Right atrium auricular region (tissue), 2 donors: ENCODE measurements around the gene C5orf15. TPM values are rescaled to one million over a fixed set of nuclear protein-coding genes. Genes with fewer than 3 reads are reported as not detected.

Experiments
- DNase-seq: peaks from one replicate; pipeline ENCODE4 v3.0.0-alpha.2; 2019; ENCODE audit warnings: low spot score
- H3K27ac ChIP-seq, 2 donors: fragments of 200-600 bp; sonication (generic); 1 replicate in 1 of 2; 2 replicates in 1 of 2; pipeline ENCODE4 v1.5.1; 2016 to 2019
- H3K27me3 ChIP-seq, 2 donors: fragments of 200-600 bp; sonication (generic); one replicate each; pipeline versions ENCODE4 v1.5.1 to v1.6.0; 2017 to 2019
- H3K36me3 ChIP-seq: fragments of 200-600 bp; sonication (generic); one replicate; pipeline ENCODE4 v1.5.1; 2016
- H3K4me1 ChIP-seq, 2 donors: fragments of 200-600 bp; sonication (generic); one replicate each; pipeline versions ENCODE4 v1.5.1 to v1.6.0; 2017 to 2019
- H3K4me3 ChIP-seq, 2 donors: fragments of 200-600 bp; sonication (generic); 1 replicate in 1 of 2; 2 replicates in 1 of 2; pipeline ENCODE4 v1.5.1; 2017 to 2019; ENCODE audit warnings: mild to moderate bottlenecking in 1 of 2, moderate library complexity in 1 of 2
- H3K9me3 ChIP-seq, 2 donors: fragments of 200-600 bp; sonication (generic); one replicate each; pipeline ENCODE4 v1.5.1; 2019
- total RNA-seq, 2 donors: library from RNA; depleted of rRNA; stranded (reverse); fragments of >200 nt; gene quantifications; one replicate each; pipeline ENCODE4 v1.1.0, GENCODE V29; 2016
- TF ChIP-seq, protein P1 (sequence below), 2 donors: fragments of 200-600 bp; sonication (generic); IDR thresholded peaks; one replicate each; pipeline ENCODE4 v1.5.1; 2019; ENCODE audit warnings: antibody characterized with exemption in 2 of 2

C5orf15 gene
- total RNA-seq, 2 donors from 2014 or later: 32.6 to 59.8 TPM

DNA sequence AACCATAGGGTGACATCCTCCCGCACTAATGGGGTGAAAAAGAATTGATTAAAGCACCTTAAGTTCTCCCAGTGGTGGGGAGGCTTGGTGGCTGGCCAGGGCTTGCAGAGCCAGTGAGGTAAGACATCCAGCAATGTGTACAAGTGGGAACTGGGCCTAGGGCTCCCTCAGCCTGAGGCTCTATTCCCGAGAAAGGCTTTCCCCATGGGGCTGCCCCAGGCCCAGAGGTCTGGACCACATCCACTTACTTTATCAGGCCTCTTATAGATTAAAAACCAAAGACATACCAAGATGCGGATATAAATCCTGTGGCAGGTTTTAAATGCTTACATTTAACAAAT is 35.3 kb downstream of the C5orf15 start:
- Histone ChIP-seq H3K4me3 (no peak overlapping the region), H3K27ac (no peak overlapping the region), H3K27me3 (no peaks in the 10 kb centered on the region), H3K36me3 (no peaks in the 10 kb centered on the region), H3K9me3 (no peaks in the 10 kb centered on the region), H3K4me1 (peaks cover 0 to 15% of the 10 kb centered on the region in 2 donors)
- TF ChIP-seq, protein P1, sequence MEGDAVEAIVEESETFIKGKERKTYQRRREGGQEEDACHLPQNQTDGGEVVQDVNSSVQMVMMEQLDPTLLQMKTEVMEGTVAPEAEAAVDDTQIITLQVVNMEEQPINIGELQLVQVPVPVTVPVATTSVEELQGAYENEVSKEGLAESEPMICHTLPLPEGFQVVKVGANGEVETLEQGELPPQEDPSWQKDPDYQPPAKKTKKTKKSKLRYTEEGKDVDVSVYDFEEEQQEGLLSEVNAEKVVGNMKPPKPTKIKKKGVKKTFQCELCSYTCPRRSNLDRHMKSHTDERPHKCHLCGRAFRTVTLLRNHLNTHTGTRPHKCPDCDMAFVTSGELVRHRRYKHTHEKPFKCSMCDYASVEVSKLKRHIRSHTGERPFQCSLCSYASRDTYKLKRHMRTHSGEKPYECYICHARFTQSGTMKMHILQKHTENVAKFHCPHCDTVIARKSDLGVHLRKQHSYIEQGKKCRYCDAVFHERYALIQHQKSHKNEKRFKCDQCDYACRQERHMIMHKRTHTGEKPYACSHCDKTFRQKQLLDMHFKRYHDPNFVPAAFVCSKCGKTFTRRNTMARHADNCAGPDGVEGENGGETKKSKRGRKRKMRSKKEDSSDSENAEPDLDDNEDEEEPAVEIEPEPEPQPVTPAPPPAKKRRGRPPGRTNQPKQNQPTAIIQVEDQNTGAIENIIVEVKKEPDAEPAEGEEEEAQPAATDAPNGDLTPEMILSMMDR (IDR thresholded peaks at IDR 0.05): no peak
- no peak for DNase-seq

DNA sequence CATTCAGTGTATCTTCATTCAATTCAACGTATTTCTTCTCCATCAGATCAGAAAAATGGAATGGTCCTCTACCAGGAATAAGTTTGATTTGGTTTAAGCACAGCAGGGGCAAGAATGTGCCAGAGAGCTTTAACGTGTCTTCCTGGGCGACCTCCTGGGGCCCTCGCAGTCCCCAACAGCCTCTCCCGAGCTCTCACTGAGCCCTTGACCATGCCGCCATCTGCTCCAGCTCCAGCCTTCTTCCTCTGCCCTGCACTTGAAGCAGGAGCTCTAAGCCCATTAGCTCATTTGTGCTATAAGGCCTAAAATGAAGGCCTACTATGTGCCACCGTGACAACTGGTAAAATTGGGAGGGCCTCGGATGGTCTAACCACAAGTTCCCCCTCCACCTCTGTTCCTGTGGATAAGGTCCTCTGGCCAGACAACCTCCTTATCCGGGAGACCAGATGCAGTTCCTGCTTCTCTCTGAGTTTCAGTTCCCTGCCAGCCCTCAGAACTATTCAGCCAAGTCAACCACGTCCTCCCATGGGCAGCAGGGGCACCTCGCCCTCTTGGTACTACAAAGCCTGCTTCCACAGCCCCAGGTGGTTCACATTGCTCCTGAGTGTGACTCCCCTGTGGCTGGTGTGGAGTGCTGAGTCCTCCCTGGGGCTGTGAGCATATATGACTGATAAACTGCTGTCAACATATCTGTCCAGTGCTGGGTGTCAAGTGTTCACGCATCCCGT is 35.8 kb downstream of the C5orf15 start:
- TF ChIP-seq, protein P1 (IDR thresholded peaks at IDR 0.05): no peak
- H3K27ac ChIP-seq: no peak overlapping the region
- H3K9me3 ChIP-seq: no peaks in the 10 kb centered on the region
- DNase-seq: no peak
- H3K4me1 ChIP-seq: peaks cover 0 to 15% of the 10 kb centered on the region in 2 donors
- H3K4me3 ChIP-seq: no peak overlapping the region
- H3K36me3 ChIP-seq: no peaks in the 10 kb centered on the region
- no peaks in the 10 kb centered on the region for H3K27me3 ChIP-seq

DNA sequence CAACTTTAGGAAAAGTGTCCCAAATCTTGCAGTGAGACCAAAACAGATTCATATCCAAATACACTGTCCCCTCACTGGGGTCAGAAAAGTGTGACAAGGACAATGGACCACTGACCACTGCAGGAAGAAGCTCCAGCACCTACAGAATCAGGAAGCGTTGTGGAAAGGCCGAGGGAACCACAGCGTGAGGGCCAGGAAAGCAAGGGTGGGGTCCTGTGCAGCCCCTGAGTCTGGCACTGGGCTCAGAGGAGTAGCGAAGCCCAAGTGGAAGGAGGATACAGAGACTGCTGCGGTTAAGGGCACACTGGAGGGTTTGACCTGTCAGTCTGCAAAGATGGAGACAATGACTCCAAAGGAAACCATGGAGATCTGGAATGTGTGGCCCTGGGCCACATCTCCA is 36.9 kb downstream of the C5orf15 start:
- no peak overlapping the region for H3K27ac ChIP-seq
- TF ChIP-seq, protein P1 (IDR thresholded peaks at IDR 0.05): no peak
- H3K36me3 ChIP-seq: no peaks in the 10 kb centered on the region
- no peaks in the 10 kb centered on the region for H3K9me3 ChIP-seq
- H3K4me1 ChIP-seq: peaks cover 0 to 15% of the 10 kb centered on the region in 2 donors
- H3K4me3 ChIP-seq: no peak overlapping the region
- no peak for DNase-seq
- no peaks in the 10 kb centered on the region for H3K27me3 ChIP-seq

DNA sequence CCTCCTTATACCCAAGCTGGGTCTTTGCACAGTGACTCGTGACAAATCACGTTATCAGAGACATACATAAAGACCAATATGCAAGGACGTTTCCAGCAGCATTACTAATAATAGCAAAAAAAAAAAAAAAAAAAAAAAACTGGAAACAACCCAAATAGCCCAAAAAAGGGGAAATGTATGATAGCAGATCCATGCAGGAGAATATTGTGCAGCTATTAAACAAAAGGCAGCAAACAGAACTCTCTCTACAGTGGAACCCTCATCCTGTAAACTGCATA is 37.7 kb downstream of the C5orf15 start:
- H3K9me3 ChIP-seq: no peaks in the 10 kb centered on the region
- no peak overlapping the region for H3K27ac ChIP-seq
- TF ChIP-seq, protein P1 (IDR thresholded peaks at IDR 0.05): no peak
- H3K36me3 ChIP-seq: no peaks in the 10 kb centered on the region
- no peaks in the 10 kb centered on the region for H3K27me3 ChIP-seq
- no peak for DNase-seq
- H3K4me1 ChIP-seq: peaks cover 0 to 15% of the 10 kb centered on the region in 2 donors
- H3K4me3 ChIP-seq: no peak overlapping the region

DNA sequence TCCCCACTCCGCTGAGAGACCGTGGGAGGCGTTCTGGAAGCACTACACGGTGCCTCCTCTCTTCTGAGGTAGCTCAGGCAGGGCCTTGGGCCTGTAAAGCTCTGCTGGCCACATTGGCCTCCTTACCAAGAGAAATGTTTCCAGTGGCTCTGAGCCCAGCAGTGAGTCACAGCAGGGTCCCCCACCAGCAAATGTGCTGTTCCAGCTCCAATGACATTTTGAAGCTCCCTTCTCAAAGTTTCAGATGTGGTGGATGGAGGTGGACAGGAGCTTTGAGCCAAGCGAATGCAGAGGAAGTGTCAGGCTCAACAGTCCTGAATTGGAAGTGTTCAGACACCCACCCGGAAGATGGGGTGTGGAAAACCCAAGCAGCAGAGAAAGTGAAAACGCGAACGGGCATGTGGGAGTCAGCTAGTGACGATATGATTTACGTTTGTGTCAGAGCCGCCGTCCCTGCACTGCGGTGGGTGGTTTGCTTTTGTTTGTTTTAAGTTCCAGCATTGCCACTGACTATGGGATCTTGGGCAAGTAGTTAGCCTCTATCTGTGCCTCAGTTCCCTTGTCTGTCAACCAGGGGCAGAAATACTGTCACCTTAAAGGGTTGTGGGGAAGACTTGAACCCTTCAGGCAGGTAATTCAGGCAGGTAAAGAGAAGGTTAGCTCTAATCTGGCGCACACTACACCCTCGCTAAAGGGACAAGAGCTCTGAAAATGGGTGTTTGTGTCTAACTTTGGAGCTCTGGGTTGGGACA is 38.2 kb downstream of the C5orf15 start:
- Histone ChIP-seq H3K27me3 (no peaks in the 10 kb centered on the region), H3K4me1 (peaks cover 0 to 12% of the 10 kb centered on the region in 2 donors), H3K36me3 (no peaks in the 10 kb centered on the region), H3K27ac (peak overlapping the region in 1 of 2 donors; percentile 17), H3K9me3 (no peaks in the 10 kb centered on the region), H3K4me3 (no peak overlapping the region)
- no peak for DNase-seq
- TF ChIP-seq, protein P1 (IDR thresholded peaks at IDR 0.05): no peak
